Measurements from ENCODE around the gene CCS. TPM values are rescaled to one million over a fixed set of nuclear protein-coding genes. Genes with fewer than 3 reads are reported as not detected.
A peak's percentile ranks its signal among the peaks of the same experiment; 100 is the strongest.
"Not testable (repeated sequence)": the region's sequence is repeated elsewhere in the genome, so short reads cannot be mapped to it uniquely, and the experiment has no call there.

The CCS gene
- total and polyA plus RNA-seq, 2 experiments from 2014 or later = 86.6 to 117 TPM

DNA sequence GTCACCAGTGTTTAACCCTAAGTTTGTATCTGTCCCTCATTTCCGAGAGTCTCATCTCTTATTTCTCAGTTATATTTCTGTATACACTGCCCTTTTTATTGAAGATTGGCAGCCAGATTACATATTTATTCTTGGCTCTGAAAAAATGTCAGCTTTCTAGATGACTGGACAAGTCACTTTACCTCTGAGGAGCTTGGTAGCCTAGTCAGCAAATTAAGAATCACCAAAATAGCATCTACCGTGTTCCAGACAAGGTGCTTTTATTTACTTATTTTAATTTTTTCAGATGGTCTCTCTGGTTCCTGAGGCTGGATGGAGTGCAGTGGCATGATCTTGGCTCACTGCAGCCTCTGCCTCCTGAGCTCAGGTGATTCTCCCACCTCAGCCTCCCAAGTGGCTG, 40.0 kb downstream of the CCS start:
- Histone ChIP-seq H3K36me3 (peaks cover 20% of the 10 kb centered on the region), H3K27ac (no peak overlapping the region), H3K4me3 (no peak overlapping the region), H3K9me3 (ENCODE audit: low read depth) (no peaks in the 10 kb centered on the region), H3K4me1 (ENCODE audit: low read depth) (peaks cover 8% of the 10 kb centered on the region), H3K27me3 (no peaks in the 10 kb centered on the region)
- no peak for TF ChIP-seq CTCF (IDR thresholded peaks at IDR 0.05; ENCODE audit: low read depth, low read length)
- DNase-seq (ENCODE audit: low read depth in 1 of 2, low spot score in 1 of 2) = no peak

- H3K4me3 ChIP-seq = no peak overlapping the region
- TF ChIP-seq CTCF (IDR thresholded peaks at IDR 0.05; ENCODE audit: low read depth, low read length) = no peak
- DNase-seq (ENCODE audit: low read depth in 1 of 2, low spot score in 1 of 2) = no peak
- H3K36me3 ChIP-seq = peaks cover 12% of the 10 kb centered on the region
- no peaks in the 10 kb centered on the region for H3K9me3 ChIP-seq (ENCODE audit: low read depth)
- H3K4me1 ChIP-seq (ENCODE audit: low read depth) = peaks cover 32% of the 10 kb centered on the region
- H3K27ac ChIP-seq = peak overlapping the region; percentile 68
- H3K27me3 ChIP-seq = no peaks in the 10 kb centered on the region
Observed at GRCh38 chr11:66636411-66636810, 43.4 kb downstream of the CCS start.

GRCh38 chr11:66637557-66638176, 44.7 kb downstream of the CCS start:
- H3K36me3 ChIP-seq = peaks cover 13% of the 10 kb centered on the region
- no peak for DNase-seq (ENCODE audit: low read depth in 1 of 2, low spot score in 1 of 2)

GRCh38 chr11:66638177-66639065, 45.4 kb downstream of the CCS start, which contains the start of gene RBM4:
TSS of gene RBM4 (plus strand) at chr11:66638703. CDS start at chr11:66639712, 1,009 bp downstream.
- DNase-seq (ENCODE audit: low read depth in 1 of 2, low spot score in 1 of 2) = peak; percentile 100
- Histone ChIP-seq H3K9me3 (ENCODE audit: low read depth) (no peaks in the 10 kb centered on the region), H3K4me1 (ENCODE audit: low read depth) (peaks cover 51% of the 10 kb centered on the region), H3K27ac (peak within 1 kb of the TSS; percentile 98), H3K36me3 (peaks cover 18% of the 10 kb centered on the region), H3K4me3 (peak within 1 kb of the TSS; percentile 93), H3K27me3 (no peaks in the 10 kb centered on the region)
- peak; percentile 22 for TF ChIP-seq CTCF (IDR thresholded peaks at IDR 0.05; ENCODE audit: low read depth, low read length)

More at GRCh38 chr11:66637557-66638176, 44.7 kb downstream of the CCS start:
- Histone ChIP-seq H3K27me3 (no peaks in the 10 kb centered on the region), H3K9me3 (ENCODE audit: low read depth) (no peaks in the 10 kb centered on the region), H3K27ac (peak overlapping the region; percentile 88), H3K4me1 (ENCODE audit: low read depth) (peaks cover 45% of the 10 kb centered on the region), H3K4me3 (peak overlapping the region; percentile 29)
- TF ChIP-seq CTCF (IDR thresholded peaks at IDR 0.05; ENCODE audit: low read depth, low read length) = no peak

DNA sequence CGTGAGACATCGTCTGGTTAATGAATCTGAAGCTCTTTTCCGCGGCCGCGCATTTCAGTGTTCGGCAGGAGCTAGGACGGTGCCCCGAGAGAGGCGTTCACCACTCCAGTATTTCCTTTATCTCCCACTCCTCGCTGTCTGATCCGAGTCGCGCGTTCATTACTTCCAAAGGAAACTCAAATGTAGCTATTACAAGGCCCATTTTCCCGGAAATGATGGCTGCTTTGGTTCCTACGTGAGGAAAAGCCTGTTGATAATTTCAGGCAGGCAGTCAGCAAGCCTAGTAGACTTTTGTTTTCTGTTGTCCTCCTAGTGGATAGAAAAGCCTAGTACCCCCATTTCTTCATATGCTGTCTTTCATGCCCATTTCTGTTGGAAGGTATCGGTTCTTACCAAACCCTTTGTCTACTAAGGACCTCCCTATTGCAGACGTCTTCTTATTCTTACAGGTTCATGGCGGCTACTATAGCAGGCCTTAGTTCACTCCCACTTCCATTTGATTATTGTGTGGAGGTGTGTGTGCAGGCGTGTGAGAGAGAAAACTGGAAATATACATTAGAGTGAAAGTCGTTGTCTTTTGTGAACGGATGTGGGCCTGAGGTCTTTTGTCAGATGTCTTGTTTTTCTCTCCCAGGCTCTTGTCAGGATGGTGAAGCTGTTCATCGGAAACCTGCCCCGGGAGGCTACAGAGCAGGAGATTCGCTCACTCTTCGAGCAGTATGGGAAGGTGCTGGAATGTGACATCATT, 46.3 kb downstream of the CCS start:
- Histone ChIP-seq H3K4me3 (peak overlapping the region; percentile 93), H3K9me3 (ENCODE audit: low read depth) (no peaks in the 10 kb centered on the region), H3K4me1 (ENCODE audit: low read depth) (peaks cover 59% of the 10 kb centered on the region), H3K27me3 (no peaks in the 10 kb centered on the region), H3K36me3 (peaks cover 27% of the 10 kb centered on the region), H3K27ac (peak overlapping the region; percentile 98)
- DNase-seq (ENCODE audit: low read depth in 1 of 2, low spot score in 1 of 2) = peak; percentile 56 to 60
- TF ChIP-seq CTCF (IDR thresholded peaks at IDR 0.05; ENCODE audit: low read depth, low read length) = peak; percentile 15

GRCh38 chr11:66639814-66640340, 46.9 kb downstream of the CCS start:
- peak overlapping the region; percentile 93 for H3K4me3 ChIP-seq
- H3K36me3 ChIP-seq = peaks cover 33% of the 10 kb centered on the region
- DNase-seq (ENCODE audit: low read depth in 1 of 2, low spot score in 1 of 2); H3K9me3 ChIP-seq (ENCODE audit: low read depth); H3K27ac ChIP-seq; H3K27me3 ChIP-seq: not testable (repeated sequence)
- H3K4me1 ChIP-seq (ENCODE audit: low read depth) = peaks cover 65% of the 10 kb centered on the region

All from cardiac muscle cell (in vitro differentiated cells and primary cell).